Hypothalamus (tissue), 51 donors: ENCODE data around the gene DGCR2.

Experiments used
- DNase-seq, 51 donors: peaks; one replicate each; lab custom pipeline; 2025; lab: John Stamatoyannopoulos, UW

DGCR2 gene

GRCh38 chr22:19128946-19129727 is 6.9 kb upstream of the DGCR2 start:
- no peak for DNase-seq

GRCh38 chr22:19128009-19128401 is 5.8 kb upstream of the DGCR2 start:
- no peak for DNase-seq

GRCh38 chr22:19127329-19128008 is 5.3 kb upstream of the DGCR2 start:
- DNase-seq: no peak

GRCh38 chr22:19126309-19127273 is 4.4 kb upstream of the DGCR2 start:
- DNase-seq: no peak

- no peak for DNase-seq
Observed at GRCh38 chr22:19125474-19126308, 3.5 kb upstream of the DGCR2 start.

GRCh38 chr22:19125011-19125410 is 2.8 kb upstream of the DGCR2 start:
- no peak for DNase-seq

GRCh38 chr22:19124377-19124776 is 2.2 kb upstream of the DGCR2 start:
- DNase-seq: peak in 1 of 51 donors; percentile 13

- no peak for DNase-seq
Observed at GRCh38 chr22:19123936-19124335, 1.7 kb upstream of the DGCR2 start.

GRCh38 chr22:19122752-19123492 is 710 bp upstream of the DGCR2 start:
- DNase-seq: peak in 3 of 51 donors; percentile 54 to 67 (median 64)

GRCh38 chr22:19121631-19122142 is 525 bp downstream of the DGCR2 start:
- DNase-seq: peak in 20 of 51 donors; percentile 22 to 65 (median 45)

- DNase-seq: no peak
Observed at GRCh38 chr22:19120829-19121630, 1.2 kb downstream of the DGCR2 start.

- no peak for DNase-seq
Observed at GRCh38 chr22:19119949-19120348, 2.3 kb downstream of the DGCR2 start.

GRCh38 chr22:19118329-19118880 is 3.8 kb downstream of the DGCR2 start:
- no peak for DNase-seq

- DNase-seq: no peak
Observed at GRCh38 chr22:19117111-19117512, 5.1 kb downstream of the DGCR2 start.

GRCh38 chr22:19115628-19116027 is 6.6 kb downstream of the DGCR2 start:
- peak in 7 of 51 donors; percentile 11 to 38 (median 31) for DNase-seq

- DNase-seq: peak in 1 of 51 donors; percentile 39
Observed at GRCh38 chr22:19114984-19115552, 7.1 kb downstream of the DGCR2 start.

- DNase-seq: no peak
Observed at GRCh38 chr22:19113429-19113828, 8.8 kb downstream of the DGCR2 start.

- DNase-seq: no peak
Observed at GRCh38 chr22:19111584-19111983, 10.6 kb downstream of the DGCR2 start.
